ACHN (cell line): ENCODE results near the gene RPA1.
"Not testable (repeated sequence)": the region's sequence is repeated elsewhere in the genome, so short reads cannot be mapped to it uniquely, and the experiment has no call there.

ENCODE experiments used
- DNase-seq: peaks from one replicate; pipeline ENCODE4 v3.0.0-alpha.2; 2015
- in situ Hi-C: cut with HindIII; loops from 2 replicates; pipeline ENCODE4 v1.10.0; 2017; ENCODE audit warnings: low sequenced_read_pairs, low pct_ligation_motif_present, low pct_unique_long_range_greater_than_20kb

Gene RPA1

GRCh38 chr17:1829592-1830257 is at the start of gene RPA1, which contains the start of gene SMYD4:
TSS of gene RPA1 (plus strand) at chr17:1830005. CDS start at chr17:1830094, 89 bp downstream.
TSS of gene SMYD4 (minus strand) at chr17:1829902. CDS start at chr17:1827994, 1,908 bp downstream.
- in situ Hi-C loops: no loop called here
- peak; percentile 94 for DNase-seq

DNA sequence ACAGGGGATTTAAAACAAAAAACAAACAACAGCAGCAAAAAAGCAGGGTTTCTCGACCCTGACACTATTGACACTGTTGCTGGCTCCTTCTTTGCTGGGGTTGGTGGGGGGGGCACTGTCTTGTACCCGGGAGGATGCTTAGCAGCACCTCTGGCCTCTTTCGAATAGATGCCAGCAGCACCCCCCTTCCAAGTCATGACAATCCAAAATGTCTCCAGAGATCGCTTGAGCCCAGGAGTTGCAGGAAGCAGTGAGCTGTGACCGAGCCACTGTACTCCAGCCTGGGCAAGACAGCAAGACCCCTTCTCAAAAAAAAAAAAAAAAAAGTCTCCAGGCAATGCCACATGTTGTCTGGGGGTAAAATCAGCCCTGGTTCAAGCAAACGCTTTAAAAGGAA is 47.6 kb upstream of the RPA1 start:
- no peak for DNase-seq
- in situ Hi-C loops: loop anchor here (10.0 kb wide), 1 partner anchor 47 kb away; no protein-coding TSS in a partner anchor

- in situ Hi-C loops: loop anchor here (10.0 kb wide), 1 partner anchor 48 kb away; no protein-coding TSS in a partner anchor
- DNase-seq: no peak
Measured at GRCh38 chr17:1783271-1783670, 46.5 kb upstream of the RPA1 start.

- in situ Hi-C loops: loop anchor here (10.0 kb wide), 1 partner anchor 49 kb away; no protein-coding TSS in a partner anchor
- DNase-seq: peak; percentile 62
Measured at GRCh38 chr17:1783834-1784611, 45.8 kb upstream of the RPA1 start.

DNA sequence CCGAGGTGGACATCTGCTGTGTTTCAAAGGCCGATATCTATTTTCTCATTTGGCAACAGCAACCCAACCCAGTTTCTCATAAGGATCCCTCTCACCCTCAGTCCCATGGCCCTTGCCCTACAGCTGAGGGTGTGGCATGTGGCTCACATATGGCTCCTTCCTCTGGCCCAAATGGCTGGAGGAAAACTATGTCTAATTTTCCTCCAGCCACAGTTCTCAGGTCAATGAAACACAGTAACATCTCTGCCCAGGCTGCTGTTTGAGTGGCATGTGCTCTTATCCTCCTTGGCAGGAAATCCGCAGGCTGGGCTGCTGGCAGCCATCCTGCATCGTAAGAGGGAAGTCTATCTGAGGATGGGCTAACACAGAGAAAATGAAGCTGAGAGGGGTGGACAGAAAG is 43.9 kb upstream of the RPA1 start:
- no peak for DNase-seq
- in situ Hi-C loops: loop anchor here (10.0 kb wide), 1 partner anchor 51 kb away; no protein-coding TSS in a partner anchor

DNA sequence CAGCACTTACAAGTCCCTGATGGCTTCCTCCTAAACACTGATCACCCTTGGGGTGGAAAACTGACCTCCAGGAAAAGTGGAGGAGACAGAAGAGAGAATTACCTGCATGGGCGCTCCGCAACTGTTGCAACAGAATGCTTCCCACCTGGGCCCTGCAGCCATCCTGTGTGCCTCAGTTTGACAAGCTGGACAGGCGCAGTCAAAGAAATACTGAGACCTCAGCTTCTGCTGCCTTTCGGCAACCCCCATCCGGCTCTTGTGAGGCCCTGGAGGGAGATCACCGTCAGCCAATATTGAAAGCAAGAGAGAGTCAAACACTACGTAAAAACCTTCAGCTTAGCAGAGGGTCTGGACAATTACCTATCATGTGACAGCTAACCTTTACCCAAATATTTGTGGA is 43.1 kb upstream of the RPA1 start:
- in situ Hi-C loops: loop anchor here (10.0 kb wide), 1 partner anchor 52 kb away; no protein-coding TSS in a partner anchor
- no peak for DNase-seq

GRCh38 chr17:1787301-1787902 is 42.4 kb upstream of the RPA1 start:
- DNase-seq: peak; percentile 94

GRCh38 chr17:1789936-1790335 is 39.9 kb upstream of the RPA1 start:
- DNase-seq: peak; percentile 51
- in situ Hi-C loops: loop anchor here (10.0 kb wide), 1 partner anchor 55 kb away; no protein-coding TSS in a partner anchor

More at GRCh38 chr17:1787301-1787902, 42.4 kb upstream of the RPA1 start:
- in situ Hi-C loops: loop anchor here (10.0 kb wide), 1 partner anchor 53 kb away; no protein-coding TSS in a partner anchor

- DNase-seq: no peak
- in situ Hi-C loops: no loop called here
Measured at GRCh38 chr17:1792495-1793446, 37.0 kb upstream of the RPA1 start.

GRCh38 chr17:1793447-1793806 is 36.4 kb upstream of the RPA1 start:
- peak; percentile 21 for DNase-seq
- in situ Hi-C loops: no loop called here

- DNase-seq: no peak
Measured at GRCh38 chr17:1796800-1797199, 33.0 kb upstream of the RPA1 start.

GRCh38 chr17:1797323-1797722 is 32.5 kb upstream of the RPA1 start:
- in situ Hi-C loops: no loop called here
- DNase-seq: no peak

More at GRCh38 chr17:1796800-1797199, 33.0 kb upstream of the RPA1 start:
- in situ Hi-C loops: no loop called here

DNA sequence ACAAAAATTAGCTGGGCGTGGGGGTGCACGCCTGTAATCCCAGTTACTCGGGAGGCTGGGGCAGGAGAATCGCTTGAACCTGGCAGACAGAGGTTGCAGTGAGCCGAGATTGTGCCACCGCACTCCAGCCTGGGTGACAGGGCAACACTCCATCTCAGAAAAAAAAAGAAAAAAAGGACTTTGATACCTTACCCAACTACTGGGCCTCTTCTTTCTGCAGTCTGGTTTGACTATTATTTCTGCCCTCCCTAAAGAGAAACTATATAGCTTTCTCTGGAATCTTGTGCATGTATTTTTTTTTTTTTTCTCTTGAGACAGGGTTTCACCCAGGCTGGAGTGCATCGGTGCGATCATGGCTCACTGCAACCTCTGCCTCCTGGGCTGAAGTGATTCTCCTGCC is 32.0 kb upstream of the RPA1 start:
- in situ Hi-C loops, DNase-seq: not testable (repeated sequence)

DNA sequence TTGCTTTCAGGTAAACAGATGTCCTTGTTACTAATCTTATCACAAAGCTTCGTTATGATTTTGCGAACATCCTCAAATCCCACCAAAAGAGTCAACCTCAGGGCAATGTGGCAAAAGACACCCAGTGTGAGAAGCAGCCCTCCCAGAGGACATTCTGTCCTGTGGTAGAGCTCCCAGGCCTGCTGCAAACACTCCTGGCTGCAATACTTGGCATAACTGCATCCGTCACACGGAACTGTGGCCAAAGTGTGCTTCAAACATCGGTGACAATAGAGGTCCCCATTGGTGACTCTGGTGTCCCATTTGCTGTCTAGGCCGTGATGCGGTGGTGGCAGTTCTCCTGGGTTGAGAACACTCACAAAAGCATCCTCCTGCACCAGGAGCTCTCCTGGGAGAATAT is 29.6 kb upstream of the RPA1 start:
- DNase-seq: no peak
- in situ Hi-C loops: no loop called here

- no peak for DNase-seq
- in situ Hi-C loops: no loop called here
Measured at GRCh38 chr17:1800712-1801111, 29.1 kb upstream of the RPA1 start.

DNA sequence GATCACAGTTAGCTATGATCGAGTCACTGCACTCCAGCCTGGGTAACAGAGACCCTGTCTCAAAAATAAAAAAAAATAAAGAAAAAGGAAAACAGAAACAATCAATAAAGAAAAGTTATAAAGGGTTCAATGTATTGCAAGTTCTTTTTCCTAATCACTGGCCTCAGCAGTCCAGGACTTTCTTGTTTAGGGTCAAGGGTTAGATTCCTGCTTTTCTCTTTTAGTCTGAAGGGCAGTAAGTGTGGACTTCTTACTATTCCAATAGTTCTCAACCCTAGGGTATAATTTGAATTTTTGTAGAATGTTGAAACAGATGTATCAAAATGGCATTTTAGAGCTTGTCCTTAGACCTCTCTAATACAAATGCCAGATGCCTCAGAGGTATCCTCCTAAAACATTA is 27.4 kb upstream of the RPA1 start:
- DNase-seq: no peak
- in situ Hi-C loops: no loop called here

GRCh38 chr17:1803280-1803679 is 26.5 kb upstream of the RPA1 start:
- DNase-seq: no peak
- in situ Hi-C loops: no loop called here

GRCh38 chr17:1807890-1808289 is 21.9 kb upstream of the RPA1 start:
- DNase-seq: no peak
- in situ Hi-C loops: no loop called here
